Measurements from ENCODE around the gene TWF2.

The TWF2 gene

DNA sequence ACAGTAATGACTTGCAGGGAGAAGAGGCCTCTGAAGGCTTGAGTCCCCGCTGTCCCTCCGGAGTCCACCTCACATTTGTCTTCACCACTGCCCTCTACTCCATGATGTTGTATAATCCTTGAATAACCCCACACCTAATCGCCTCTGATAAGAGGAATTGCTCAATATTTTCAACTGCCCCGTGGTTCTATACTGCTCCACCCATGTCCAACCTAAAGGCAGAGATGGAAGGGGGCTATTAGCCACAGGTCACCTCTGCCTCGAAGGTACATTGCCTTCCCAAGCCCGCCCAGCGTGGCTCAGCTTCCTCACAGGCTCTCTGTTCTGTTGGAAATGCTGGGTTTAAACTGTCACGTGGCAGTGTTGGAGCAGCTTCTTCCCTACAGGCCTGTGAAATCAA lies 26.0 kb downstream of the TWF2 start:
- H3K4me1 ChIP-seq (ENCODE audit: insufficient read depth, low read length, severe bottlenecking), result peaks cover 6% of the 10 kb centered on the region
- H3K27ac ChIP-seq (ENCODE audit: low read depth, low read length, poor library complexity, severe bottlenecking), result no peak overlapping the region
- no peak overlapping the region for H2AFZ ChIP-seq (ENCODE audit: low read length)
- H4K20me1 ChIP-seq (ENCODE audit: insufficient read depth, low read length), result no peaks in the 10 kb centered on the region
- no peak overlapping the region for H3K4me3 ChIP-seq (ENCODE audit: low read depth, low read length, poor library complexity, severe bottlenecking)
- no peaks in the 10 kb centered on the region for H3F3A ChIP-seq (ENCODE audit: insufficient read depth, low read length)
- no peak overlapping the region for H3K4me2 ChIP-seq (ENCODE audit: low read length)
- no peak for TF ChIP-seq EZH2 (IDR thresholded peaks at IDR 0.05; ENCODE audit: borderline replicate concordance, low read length)
- TF ChIP-seq, protein P1, sequence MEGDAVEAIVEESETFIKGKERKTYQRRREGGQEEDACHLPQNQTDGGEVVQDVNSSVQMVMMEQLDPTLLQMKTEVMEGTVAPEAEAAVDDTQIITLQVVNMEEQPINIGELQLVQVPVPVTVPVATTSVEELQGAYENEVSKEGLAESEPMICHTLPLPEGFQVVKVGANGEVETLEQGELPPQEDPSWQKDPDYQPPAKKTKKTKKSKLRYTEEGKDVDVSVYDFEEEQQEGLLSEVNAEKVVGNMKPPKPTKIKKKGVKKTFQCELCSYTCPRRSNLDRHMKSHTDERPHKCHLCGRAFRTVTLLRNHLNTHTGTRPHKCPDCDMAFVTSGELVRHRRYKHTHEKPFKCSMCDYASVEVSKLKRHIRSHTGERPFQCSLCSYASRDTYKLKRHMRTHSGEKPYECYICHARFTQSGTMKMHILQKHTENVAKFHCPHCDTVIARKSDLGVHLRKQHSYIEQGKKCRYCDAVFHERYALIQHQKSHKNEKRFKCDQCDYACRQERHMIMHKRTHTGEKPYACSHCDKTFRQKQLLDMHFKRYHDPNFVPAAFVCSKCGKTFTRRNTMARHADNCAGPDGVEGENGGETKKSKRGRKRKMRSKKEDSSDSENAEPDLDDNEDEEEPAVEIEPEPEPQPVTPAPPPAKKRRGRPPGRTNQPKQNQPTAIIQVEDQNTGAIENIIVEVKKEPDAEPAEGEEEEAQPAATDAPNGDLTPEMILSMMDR (IDR thresholded peaks at IDR 0.05; ENCODE audit: low read length), result no peak
- H3K27me3 ChIP-seq (ENCODE audit: insufficient read depth, low read length), result no peaks in the 10 kb centered on the region
- H3K79me2 ChIP-seq (ENCODE audit: insufficient read depth, low read length), result no peaks in the 10 kb centered on the region
- H3K36me3 ChIP-seq (ENCODE audit: insufficient read depth, low read length), result peaks cover 79% of the 10 kb centered on the region
- H3K9me3 ChIP-seq (ENCODE audit: low read length), result no peaks in the 10 kb centered on the region
- H3K9ac ChIP-seq (ENCODE audit: low read length), result no peak overlapping the region
- H3K9me2 ChIP-seq (ENCODE audit: low read depth, low read length), result no peaks in the 10 kb centered on the region

DNA sequence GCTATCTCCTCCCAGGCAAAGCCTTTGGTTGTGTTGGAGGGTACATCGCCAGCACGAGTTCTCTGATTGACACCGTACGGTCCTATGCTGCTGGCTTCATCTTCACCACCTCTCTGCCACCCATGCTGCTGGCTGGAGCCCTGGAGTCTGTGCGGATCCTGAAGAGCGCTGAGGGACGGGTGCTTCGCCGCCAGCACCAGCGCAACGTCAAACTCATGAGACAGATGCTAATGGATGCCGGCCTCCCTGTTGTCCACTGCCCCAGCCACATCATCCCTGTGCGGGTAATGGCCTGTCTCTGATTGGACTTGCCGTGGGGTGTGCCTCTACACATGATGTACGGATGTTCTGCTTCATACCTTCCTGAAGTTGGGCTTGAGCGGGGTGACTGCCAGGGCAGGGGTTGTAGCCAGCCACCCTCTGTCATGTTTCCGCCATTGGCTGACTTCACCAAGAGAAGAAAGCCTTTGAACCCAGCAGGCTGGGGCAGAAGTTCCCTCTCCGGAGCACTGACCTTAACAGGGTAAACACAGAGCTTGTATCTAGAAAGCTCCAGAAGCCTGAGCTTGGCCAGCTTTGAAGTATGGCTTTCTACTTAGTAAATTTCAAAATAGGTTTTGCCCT lies 27.6 kb downstream of the TWF2 start:
- H3K27me3 ChIP-seq (ENCODE audit: insufficient read depth, low read length), result no peaks in the 10 kb centered on the region
- H2AFZ ChIP-seq (ENCODE audit: low read length), result no peak overlapping the region
- no peak overlapping the region for H3K9ac ChIP-seq (ENCODE audit: low read length)
- H3K4me3 ChIP-seq (ENCODE audit: low read depth, low read length, poor library complexity, severe bottlenecking), result no peak overlapping the region
- no peaks in the 10 kb centered on the region for H3K79me2 ChIP-seq (ENCODE audit: insufficient read depth, low read length)
- no peak overlapping the region for H3K27ac ChIP-seq (ENCODE audit: low read depth, low read length, poor library complexity, severe bottlenecking)
- H3K9me2 ChIP-seq (ENCODE audit: low read depth, low read length), result no peaks in the 10 kb centered on the region
- H3K4me2 ChIP-seq (ENCODE audit: low read length), result no peak overlapping the region
- H3F3A ChIP-seq (ENCODE audit: insufficient read depth, low read length), result no peaks in the 10 kb centered on the region
- no peak for TF ChIP-seq EZH2 (IDR thresholded peaks at IDR 0.05; ENCODE audit: borderline replicate concordance, low read length)
- TF ChIP-seq, protein P1 (IDR thresholded peaks at IDR 0.05; ENCODE audit: low read length), result no peak
- no peaks in the 10 kb centered on the region for H3K4me1 ChIP-seq (ENCODE audit: insufficient read depth, low read length, severe bottlenecking)
- H3K36me3 ChIP-seq (ENCODE audit: insufficient read depth, low read length), result peaks cover 89% of the 10 kb centered on the region
- no peaks in the 10 kb centered on the region for H3K9me3 ChIP-seq (ENCODE audit: low read length)
- no peaks in the 10 kb centered on the region for H4K20me1 ChIP-seq (ENCODE audit: insufficient read depth, low read length)

DNA sequence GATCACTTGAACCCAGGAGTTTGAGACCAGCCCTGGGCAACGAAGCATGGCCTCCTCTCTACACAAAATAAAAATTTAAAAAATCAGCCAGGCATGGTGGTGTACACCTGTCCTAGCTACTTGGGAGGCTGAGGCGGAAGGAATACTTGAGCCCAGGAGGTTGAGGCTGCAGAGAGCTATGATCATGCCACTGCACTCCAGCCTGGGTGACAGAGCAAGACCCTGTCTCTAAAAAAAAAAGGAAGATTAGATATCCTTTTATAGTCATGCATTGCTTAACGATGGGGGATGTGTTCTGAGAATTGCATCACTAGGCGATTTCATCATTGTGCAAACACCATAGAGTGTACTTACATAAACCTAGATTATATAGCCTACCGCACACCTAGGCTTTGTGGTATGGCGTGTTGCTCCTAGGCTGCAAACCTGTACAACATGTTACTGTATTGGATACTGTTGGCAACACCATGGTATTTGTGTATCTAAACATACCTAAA lies 28.4 kb downstream of the TWF2 start:
- Histone ChIP-seq H3K27me3 (ENCODE audit: insufficient read depth, low read length) (no peaks in the 10 kb centered on the region), H3K9me2 (ENCODE audit: low read depth, low read length) (no peaks in the 10 kb centered on the region), H2AFZ (ENCODE audit: low read length) (no peak overlapping the region), H3K9me3 (ENCODE audit: low read length) (no peaks in the 10 kb centered on the region), H4K20me1 (ENCODE audit: insufficient read depth, low read length) (no peaks in the 10 kb centered on the region), H3F3A (ENCODE audit: insufficient read depth, low read length) (no peaks in the 10 kb centered on the region), H3K4me1 (ENCODE audit: insufficient read depth, low read length, severe bottlenecking) (no peaks in the 10 kb centered on the region), H3K9ac (ENCODE audit: low read length) (no peak overlapping the region), H3K36me3 (ENCODE audit: insufficient read depth, low read length) (peaks cover 93% of the 10 kb centered on the region), H3K79me2 (ENCODE audit: insufficient read depth, low read length) (no peaks in the 10 kb centered on the region), H3K4me2 (ENCODE audit: low read length) (no peak overlapping the region), H3K27ac (ENCODE audit: low read depth, low read length, poor library complexity, severe bottlenecking) (no peak overlapping the region), H3K4me3 (ENCODE audit: low read depth, low read length, poor library complexity, severe bottlenecking) (no peak overlapping the region)
- TF ChIP-seq, protein P1 (IDR thresholded peaks at IDR 0.05; ENCODE audit: low read length), result no peak
- no peak for TF ChIP-seq EZH2 (IDR thresholded peaks at IDR 0.05; ENCODE audit: borderline replicate concordance, low read length)

All from OCI-LY1 (cell line).